GM21447 (cell line): ENCODE results near the gene CADM2.
"Not testable (repeated sequence)": the region's sequence is repeated elsewhere in the genome, so short reads cannot be mapped to it uniquely, and the experiment has no call there.

Source experiments
- ATAC-seq: cut with Tn5 transposase; IDR thresholded peaks from one replicate; pipeline ENCODE4 v1.9.1; 2021; ENCODE audit not compliant: unreplicated experiment

CADM2 gene

GRCh38 chr3:84958495-84959469 lies at the start of gene CADM2:
CADM2 (plus strand) TSS chr3:84958989.
- ATAC-seq, result peak; percentile 93

GRCh38 chr3:84918592-84918991 lies 40.2 kb upstream of the CADM2 start:
- not testable (repeated sequence) for ATAC-seq

GRCh38 chr3:84922682-84923081 lies 36.1 kb upstream of the CADM2 start:
- ATAC-seq, result no peak

- no peak for ATAC-seq
Observed at GRCh38 chr3:84925571-84925970, 33.2 kb upstream of the CADM2 start.

GRCh38 chr3:84943379-84943778 lies 15.4 kb upstream of the CADM2 start:
- no peak for ATAC-seq

- no peak for ATAC-seq
Observed at GRCh38 chr3:84946240-84946639, 12.5 kb upstream of the CADM2 start.

- no peak for ATAC-seq
Observed at GRCh38 chr3:84959470-84960271, 882 bp downstream of the CADM2 start.

- no peak for ATAC-seq
Observed at GRCh38 chr3:84960581-84960980, 1.8 kb downstream of the CADM2 start.

- ATAC-seq, result no peak
Observed at GRCh38 chr3:84961011-84961410, 2.2 kb downstream of the CADM2 start.

- ATAC-seq, result no peak
Observed at GRCh38 chr3:84961521-84962255, 2.9 kb downstream of the CADM2 start.

GRCh38 chr3:84962415-84962814 lies 3.6 kb downstream of the CADM2 start:
- ATAC-seq, result no peak

- ATAC-seq, result no peak
Observed at GRCh38 chr3:84963137-84963536, 4.3 kb downstream of the CADM2 start.

GRCh38 chr3:84965141-84965540 lies 6.4 kb downstream of the CADM2 start:
- no peak for ATAC-seq

GRCh38 chr3:84967767-84968581 lies 9.2 kb downstream of the CADM2 start:
- no peak for ATAC-seq

GRCh38 chr3:84968701-84969235 lies 10.0 kb downstream of the CADM2 start:
- ATAC-seq, result no peak

- ATAC-seq, result no peak
Observed at GRCh38 chr3:84974347-84974746, 15.6 kb downstream of the CADM2 start.

GRCh38 chr3:84977021-84977420 lies 18.2 kb downstream of the CADM2 start:
- no peak for ATAC-seq

- ATAC-seq, result no peak
Observed at GRCh38 chr3:84978843-84979242, 20.1 kb downstream of the CADM2 start.

GRCh38 chr3:84980011-84980410 lies 21.2 kb downstream of the CADM2 start:
- ATAC-seq, result no peak

GRCh38 chr3:84980456-84980855 lies 21.7 kb downstream of the CADM2 start:
- ATAC-seq, result no peak
